SU-DHL-6 (cell line): ENCODE data around the gene TMEM87B.

ENCODE experiments used
- CTCF ChIP-seq: fragments of 200-600 bp; sonication (generic); IDR thresholded peaks from one replicate; pipeline ENCODE4 v1.5.1; 2017; ENCODE audit warnings: antibody characterized with exemption, mild to moderate bottlenecking, low read length, moderate library complexity; ENCODE audit not compliant: insufficient read depth, poor library complexity, severe bottlenecking
- EZH2phosphoT487 ChIP-seq: fragments of 200-600 bp; sonication (generic), shearing (Covaris generic); conservative IDR thresholded peaks from 2 replicates; pipeline ENCODE4 v1.6.1; 2018; ENCODE audit warnings: mild to moderate bottlenecking, antibody characterized with exemption, low read length, moderate library complexity, mixed read lengths

- TF ChIP-seq CTCF (no peak), EZH2phosphoT487 (no peak)
Observed at GRCh38 chr2:112085916-112086669, 31.0 kb downstream of the TMEM87B start.
